ENCODE results near the gene CXCL5. TPM values are rescaled to one million over a fixed set of nuclear protein-coding genes. Genes with fewer than 3 reads are reported as not detected.

The CXCL5 gene
- not detected in 2 replicates for total RNA-seq (2014; rRNA removed; shearing (Covaris generic))

DNA sequence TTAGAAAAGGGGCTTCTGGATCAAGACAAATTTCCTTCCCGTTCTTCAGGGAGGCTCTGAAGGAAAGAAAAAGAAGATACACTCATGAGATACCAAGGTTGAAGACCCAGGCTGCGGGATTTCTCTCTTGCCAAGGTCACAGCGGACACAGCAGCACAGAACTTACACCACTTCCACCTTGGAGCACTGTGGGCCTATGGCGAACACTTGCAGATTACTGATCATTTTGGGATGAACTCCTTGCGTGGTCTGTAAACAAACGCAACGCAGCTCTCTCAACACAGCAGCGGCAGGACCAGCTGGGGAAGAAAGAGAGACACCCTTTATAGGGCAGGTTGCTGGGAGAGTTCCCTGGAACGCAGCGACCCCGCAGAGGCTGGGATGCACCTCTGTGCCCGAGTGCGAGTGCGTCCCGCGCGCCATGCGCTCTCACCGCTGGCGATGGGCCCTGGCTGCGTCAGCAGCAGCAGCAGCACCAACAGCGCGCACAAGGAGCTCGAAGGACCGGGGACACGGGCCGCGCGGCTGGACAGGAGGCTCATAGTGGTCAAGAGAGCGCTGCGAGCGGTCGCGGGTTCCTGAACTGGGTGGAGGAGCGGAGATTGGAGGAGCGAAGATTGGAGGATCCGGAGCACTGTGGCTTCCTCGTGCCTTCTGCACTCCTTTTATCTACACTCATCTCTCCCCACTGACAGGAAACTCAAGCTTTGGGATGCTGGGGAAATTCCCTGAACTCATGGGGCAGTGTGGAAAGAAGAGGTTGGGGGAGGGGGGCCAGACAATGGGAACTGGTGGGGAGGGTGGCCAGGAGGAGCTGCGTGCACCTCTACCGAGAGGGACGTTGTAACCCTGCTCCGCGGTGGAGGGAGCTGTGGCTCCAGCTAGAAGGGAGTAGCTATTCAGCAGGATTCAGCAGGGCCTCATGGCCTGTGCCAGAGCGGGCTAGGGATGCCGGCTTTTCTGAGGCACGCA is at the start of gene CXCL5:
TSS of gene CXCL5 (minus strand) at position 638 of the 972 bp plus-strand sequence. CDS start at position 542, 96 bp downstream.
- DNase-seq (ENCODE audit: low spot score): no peak
- in situ Hi-C loops (cut with HindIII; ENCODE audit: low sequenced_read_pairs): no loop called here

GRCh38 chr4:74047152-74047551 is 48.7 kb upstream of the CXCL5 start:
- in situ Hi-C loops (cut with HindIII; ENCODE audit: low sequenced_read_pairs): no loop called here
- no peak for DNase-seq (ENCODE audit: low spot score)

DNA sequence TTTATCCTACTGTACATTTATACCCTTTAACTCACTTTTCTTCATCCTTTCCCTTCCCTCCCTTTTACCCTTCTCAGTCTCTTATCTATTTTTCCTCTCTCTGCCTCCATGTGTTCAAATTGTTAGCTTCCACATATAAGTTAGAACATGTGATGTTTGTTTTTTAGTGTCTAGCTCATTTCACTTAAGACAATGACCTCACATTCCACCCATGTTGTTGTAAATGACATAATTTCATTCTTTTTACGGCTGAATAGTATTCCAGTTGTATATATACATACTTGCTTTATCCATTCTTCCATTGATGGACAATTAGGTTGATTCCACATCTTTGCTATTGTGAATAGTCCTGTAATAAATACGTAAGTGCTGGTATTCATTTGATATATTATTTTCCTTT is 47.3 kb upstream of the CXCL5 start:
- in situ Hi-C loops (cut with HindIII; ENCODE audit: low sequenced_read_pairs): no loop called here
- DNase-seq (ENCODE audit: low spot score): no peak

- DNase-seq (ENCODE audit: low spot score): no peak
- in situ Hi-C loops (cut with HindIII; ENCODE audit: low sequenced_read_pairs): no loop called here
Measured at GRCh38 chr4:74045247-74045646, 46.8 kb upstream of the CXCL5 start.

GRCh38 chr4:74044677-74045076 is 46.2 kb upstream of the CXCL5 start:
- in situ Hi-C loops (cut with HindIII; ENCODE audit: low sequenced_read_pairs): no loop called here
- no peak for DNase-seq (ENCODE audit: low spot score)

GRCh38 chr4:74042681-74043080 is 44.2 kb upstream of the CXCL5 start:
- no peak for DNase-seq (ENCODE audit: low spot score)
- in situ Hi-C loops (cut with HindIII; ENCODE audit: low sequenced_read_pairs): no loop called here

DNA sequence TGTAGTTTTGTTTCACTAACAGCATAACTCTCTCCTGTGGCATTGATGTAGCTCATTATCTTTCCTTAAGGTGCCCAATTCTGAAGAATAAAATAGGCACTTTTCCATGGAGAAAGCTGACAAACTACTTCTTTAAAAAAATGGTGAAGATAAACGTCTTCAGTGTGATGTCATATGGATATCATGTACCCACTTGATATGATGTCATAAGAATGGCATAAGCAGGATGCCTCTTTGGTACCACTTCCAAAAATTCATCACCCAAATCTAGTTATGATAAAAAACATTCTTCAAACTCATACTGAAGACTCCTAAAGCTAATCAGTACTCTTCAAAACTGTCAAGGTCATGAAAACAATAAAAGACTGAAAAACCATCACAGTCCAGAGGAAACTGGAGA is 42.9 kb upstream of the CXCL5 start:
- in situ Hi-C loops (cut with HindIII; ENCODE audit: low sequenced_read_pairs): no loop called here
- DNase-seq (ENCODE audit: low spot score): no peak

DNA sequence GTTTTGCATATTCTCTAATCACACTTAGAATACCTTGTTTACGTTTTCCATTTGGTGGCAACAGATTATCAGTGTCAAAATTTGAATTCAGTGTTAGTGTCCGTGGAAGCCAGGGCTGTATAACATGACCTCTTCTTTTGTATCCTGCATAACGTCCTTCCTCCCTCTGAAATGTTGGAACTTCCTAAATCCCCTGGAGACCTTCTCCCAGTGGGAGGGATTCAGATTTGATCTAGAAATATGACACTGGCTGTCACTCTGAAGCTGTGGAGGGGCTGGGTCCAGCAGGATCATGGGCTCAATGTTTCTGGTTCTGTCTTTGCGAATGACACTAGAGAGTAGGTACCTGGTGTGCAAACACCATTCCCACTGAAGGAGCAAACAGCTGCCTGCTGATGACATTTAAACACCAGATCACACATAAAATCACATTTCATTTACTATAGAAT is 40.9 kb upstream of the CXCL5 start:
- DNase-seq (ENCODE audit: low spot score): no peak
- in situ Hi-C loops (cut with HindIII; ENCODE audit: low sequenced_read_pairs): no loop called here

DNA sequence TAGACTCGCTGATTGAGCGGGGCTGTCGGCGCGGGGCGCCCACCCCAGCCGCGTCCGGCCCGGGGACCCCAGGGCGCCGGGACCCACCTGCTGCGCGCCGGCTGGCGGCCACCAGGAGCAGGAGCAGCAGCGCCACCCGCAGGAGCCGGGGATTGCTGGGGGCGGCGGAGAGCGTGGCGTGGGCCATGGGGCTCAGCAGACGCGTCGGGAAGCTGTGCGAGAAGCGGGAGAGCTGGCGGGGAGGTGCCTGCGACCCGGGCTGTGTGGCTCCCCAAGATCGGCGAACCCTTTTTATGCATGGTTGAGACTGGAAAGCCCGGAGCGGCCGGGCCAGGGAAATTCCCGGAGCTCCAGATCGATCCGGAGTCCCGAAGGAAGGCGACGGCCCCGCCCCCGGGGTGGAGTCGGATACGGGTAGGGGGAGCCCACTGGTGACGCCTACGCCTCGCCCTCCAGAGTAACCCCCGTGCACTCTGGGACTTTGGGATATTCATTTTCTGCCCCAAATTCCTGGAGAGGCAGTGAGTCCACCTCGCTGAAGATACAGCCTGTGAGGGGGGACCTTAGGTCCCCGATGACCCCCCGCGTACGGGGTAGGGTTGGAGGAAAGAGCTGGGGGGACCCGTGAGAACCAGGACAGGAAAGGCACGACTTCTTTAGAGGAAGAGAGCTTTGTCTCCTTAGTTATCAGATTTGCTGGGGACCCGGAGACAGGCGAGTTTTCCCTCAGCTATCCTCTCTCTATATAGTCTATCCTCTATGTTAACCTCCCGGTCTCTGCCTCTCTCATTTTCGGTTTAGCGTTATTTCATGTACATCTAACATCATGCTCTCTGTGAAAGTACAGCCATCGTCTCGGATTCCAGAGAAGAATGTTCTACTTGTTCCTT is 40.2 kb upstream of the CXCL5 start, which contains the start of gene CXCL3:
TSS of gene CXCL3 (minus strand) at position 265 of the 890 bp plus-strand sequence. CDS start at position 187, 78 bp downstream.
- DNase-seq (ENCODE audit: low spot score): peak; percentile 2
- in situ Hi-C loops (cut with HindIII; ENCODE audit: low sequenced_read_pairs): no loop called here

DNA sequence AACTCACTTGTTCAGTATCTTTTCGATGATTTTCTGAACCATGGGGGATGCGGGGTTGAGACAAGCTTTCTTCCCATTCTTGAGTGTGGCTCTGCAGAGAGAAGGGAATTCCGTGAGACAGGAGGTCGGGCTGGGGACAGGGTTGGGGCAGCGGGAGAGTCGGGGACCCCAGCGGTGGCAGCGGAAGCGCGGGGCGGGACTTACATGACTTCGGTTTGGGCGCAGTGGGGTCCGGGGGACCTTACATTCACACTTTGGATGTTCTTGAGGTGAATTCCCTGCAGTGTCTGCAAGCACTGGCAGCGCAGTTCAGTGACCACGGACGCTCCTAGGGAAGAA is 39.6 kb upstream of the CXCL5 start:
- DNase-seq (ENCODE audit: low spot score): no peak
- in situ Hi-C loops (cut with HindIII; ENCODE audit: low sequenced_read_pairs): no loop called here

DNA sequence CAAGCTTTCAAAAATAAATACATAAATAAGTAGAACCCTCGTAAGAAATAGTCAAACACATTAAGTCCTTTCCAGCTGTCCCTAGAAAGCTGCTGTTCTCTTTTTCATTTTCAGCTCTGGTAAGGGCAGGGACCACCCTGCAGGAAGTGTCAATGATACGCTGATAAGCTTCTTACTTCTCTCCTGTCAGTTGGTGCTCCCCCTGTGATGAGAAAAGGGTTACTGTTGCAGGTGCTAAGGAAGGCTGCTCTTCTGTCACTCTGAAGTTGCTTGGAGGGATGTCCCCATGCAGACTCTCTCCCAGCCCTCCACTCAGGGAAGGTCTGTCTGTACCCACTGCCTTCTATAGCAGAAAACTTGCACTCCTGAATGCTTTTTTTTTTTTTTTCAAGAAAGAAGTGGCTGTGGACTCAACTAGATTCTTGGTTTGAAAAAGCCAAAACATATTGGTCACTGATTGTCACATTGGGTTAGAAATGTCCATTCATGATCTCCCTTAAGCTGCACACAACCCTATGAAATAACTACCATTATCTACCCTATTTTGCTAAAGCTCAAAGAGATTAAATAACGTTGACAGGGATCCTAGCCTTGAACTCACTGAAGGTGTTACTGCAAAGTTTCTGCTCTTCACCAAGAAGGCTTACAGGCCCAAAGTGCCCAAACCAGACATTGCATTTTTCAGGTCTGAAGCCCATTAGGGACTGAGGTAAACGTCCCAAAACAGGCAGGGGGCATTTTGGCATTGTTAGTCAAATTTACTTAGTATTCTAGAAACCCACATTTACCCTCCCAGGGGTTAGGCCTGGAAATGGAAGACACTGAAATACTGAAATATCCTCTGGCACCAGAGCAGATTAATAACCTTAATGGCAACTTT is 38.8 kb upstream of the CXCL5 start:
- no peak for DNase-seq (ENCODE audit: low spot score)
- in situ Hi-C loops (cut with HindIII; ENCODE audit: low sequenced_read_pairs): no loop called here

- in situ Hi-C loops (cut with HindIII; ENCODE audit: low sequenced_read_pairs): no loop called here
- DNase-seq (ENCODE audit: low spot score): no peak
Measured at GRCh38 chr4:74033739-74034138, 35.3 kb upstream of the CXCL5 start.

DNA sequence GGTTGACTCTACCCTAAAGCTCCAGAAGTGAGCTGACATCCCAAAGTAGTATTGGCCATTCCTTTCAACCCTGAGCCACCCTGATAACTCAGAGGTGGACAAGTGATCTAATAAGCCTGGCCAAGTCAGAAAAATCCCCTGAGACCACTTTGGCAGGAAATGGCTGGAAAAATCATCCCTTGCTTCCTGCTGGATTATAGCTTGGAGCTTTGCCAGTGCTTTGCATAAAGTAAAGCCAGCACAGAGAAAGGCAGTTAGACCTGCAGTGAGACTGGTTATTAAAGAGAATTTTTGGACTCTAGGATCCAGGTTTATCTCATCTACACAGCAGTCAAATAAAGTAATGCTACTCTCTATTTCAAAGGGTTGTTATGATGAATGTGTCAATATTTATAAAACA is 33.6 kb upstream of the CXCL5 start:
- in situ Hi-C loops (cut with HindIII; ENCODE audit: low sequenced_read_pairs): no loop called here
- no peak for DNase-seq (ENCODE audit: low spot score)

GRCh38 chr4:74031576-74031975 is 33.1 kb upstream of the CXCL5 start:
- in situ Hi-C loops (cut with HindIII; ENCODE audit: low sequenced_read_pairs): no loop called here
- DNase-seq (ENCODE audit: low spot score): no peak

DNA sequence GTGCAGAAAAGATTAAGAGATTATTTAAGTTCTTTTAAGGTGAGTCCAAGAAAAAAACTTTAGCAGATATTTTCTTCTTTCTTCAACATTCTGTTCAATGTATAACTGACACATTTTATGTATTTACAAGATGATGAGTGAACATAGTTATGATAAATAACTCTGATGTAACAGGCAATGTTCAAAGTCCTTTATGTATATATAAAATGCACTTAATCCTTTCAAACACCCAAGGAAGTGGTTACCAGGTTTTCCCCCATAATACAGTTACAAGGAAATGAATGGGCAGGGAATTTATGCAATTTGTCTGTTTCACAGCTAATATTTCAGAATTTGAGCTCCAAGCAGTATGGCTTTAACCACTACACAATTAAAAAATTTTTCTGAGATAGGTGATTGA is 31.8 kb upstream of the CXCL5 start:
- no peak for DNase-seq (ENCODE audit: low spot score)
- in situ Hi-C loops (cut with HindIII; ENCODE audit: low sequenced_read_pairs): no loop called here

- DNase-seq (ENCODE audit: low spot score): no peak
- in situ Hi-C loops (cut with HindIII; ENCODE audit: low sequenced_read_pairs): no loop called here
Measured at GRCh38 chr4:74028504-74028903, 30.0 kb upstream of the CXCL5 start.

DNA sequence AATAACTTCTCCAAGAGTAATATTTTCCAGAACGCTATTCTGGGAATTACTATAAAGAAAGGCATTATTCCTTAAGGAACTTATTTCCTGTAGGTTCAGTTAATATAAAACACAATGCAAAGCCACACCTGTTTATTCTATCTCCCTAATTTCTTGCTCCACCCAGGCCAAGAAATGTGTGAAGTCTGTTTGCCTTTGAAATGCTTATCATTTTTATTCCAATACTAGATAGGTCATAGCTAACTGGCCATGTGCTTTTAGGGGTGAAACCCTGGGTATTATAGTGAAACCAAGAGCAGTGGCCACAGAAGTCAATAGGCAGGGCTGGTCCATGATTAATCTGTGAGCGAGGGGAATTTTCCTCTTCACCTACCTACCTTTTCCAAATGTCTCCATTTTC is 25.2 kb upstream of the CXCL5 start:
- in situ Hi-C loops (cut with HindIII; ENCODE audit: low sequenced_read_pairs): no loop called here
- no peak for DNase-seq (ENCODE audit: low spot score)

DNA sequence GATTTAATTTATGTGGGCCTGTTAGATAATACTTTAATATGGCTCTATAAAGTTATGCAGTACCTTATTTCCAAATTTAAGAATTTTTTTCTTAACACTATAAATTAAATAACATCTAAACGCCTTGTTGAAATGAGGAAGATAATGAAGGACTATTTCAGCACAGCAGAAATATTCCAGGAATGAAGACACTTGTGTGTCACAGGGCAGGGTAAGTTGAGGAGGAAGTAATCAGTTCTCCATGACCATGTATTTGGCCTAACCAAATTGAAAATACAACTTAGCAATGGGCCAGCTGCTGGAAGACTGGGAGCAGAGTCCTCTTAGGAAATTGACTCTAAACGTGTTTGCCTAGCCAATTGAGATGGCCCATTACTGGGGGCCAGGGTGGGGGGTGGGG is 23.1 kb upstream of the CXCL5 start:
- in situ Hi-C loops (cut with HindIII; ENCODE audit: low sequenced_read_pairs): no loop called here

DNA sequence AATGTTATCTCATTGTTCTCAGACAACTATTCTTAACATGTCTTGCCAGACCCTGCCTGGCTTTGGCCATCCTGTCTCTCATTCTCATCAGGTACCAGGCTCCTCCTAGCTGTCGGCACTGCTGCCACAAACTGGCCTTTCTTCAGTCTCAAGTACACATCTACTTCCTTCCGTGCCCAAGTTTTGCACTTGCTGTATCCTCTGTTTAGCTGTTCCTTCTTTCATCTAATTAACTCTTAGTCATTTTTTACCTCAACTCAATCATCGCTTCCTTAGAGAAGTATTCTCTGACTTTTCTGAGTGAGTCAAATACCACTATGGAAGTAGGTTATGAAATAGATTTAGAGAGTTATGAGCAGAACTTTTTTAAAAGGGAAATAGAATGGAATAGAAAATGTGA is 20.3 kb upstream of the CXCL5 start:
- in situ Hi-C loops (cut with HindIII; ENCODE audit: low sequenced_read_pairs): no loop called here
- no peak for DNase-seq (ENCODE audit: low spot score)

More for the DNA sequence above, 23.1 kb upstream of the CXCL5 start:
- no peak for DNase-seq (ENCODE audit: low spot score)
